H1 (cell line): ENCODE data around the gene CCDC12. TPM values are rescaled to one million over a fixed set of nuclear protein-coding genes. Genes with fewer than 3 reads are reported as not detected.
"Not testable (repeated sequence)": the region's sequence is repeated elsewhere in the genome, so short reads cannot be mapped to it uniquely, and the experiment has no call there.

Source experiments
- CTCF ChIA-PET: fragments of 300-600 bp; sonication (Branson Sonifier 250); formaldehyde crosslinking; loops from one replicate; lab custom pipeline; 2021; ENCODE audit not compliant: partially characterized antibody; lab: Charles Lee
- POLR2A ChIA-PET: fragments of 300-600 bp; sonication (Branson Sonifier 250); formaldehyde crosslinking; loops from one replicate; lab custom pipeline; 2021; ENCODE audit warnings: inconsistent platforms; ENCODE audit not compliant: partially characterized antibody; lab: Charles Lee
- DNase-seq, 2 experiments: peaks; one replicate each; pipeline versions ENCODE4 v3.0.0 to v3.0.0-alpha.2; 2010 to 2022; ENCODE audit warnings: low spot score in 2 of 2, low read depth in 1 of 2, mixed read lengths in 1 of 2
- FAIRE-seq: peaks from 2 replicates; lab custom pipeline; 2011; peaks lifted over from hg19 to GRCh38; lab: Jason Lieb, UNC
- H2AFZ ChIP-seq: 2 replicates; pipeline ENCODE4 v1.8.1; 2012; ENCODE audit warnings: low read length, inconsistent platforms
- H2AK5ac ChIP-seq: 2 replicates; pipeline ENCODE4 v1.6.1; 2013; ENCODE audit warnings: low read depth, low read length
- H2BK120ac ChIP-seq: replicated peaks from 2 replicates; pipeline ENCODE3; 2013; ENCODE audit warnings: low read depth, low read length, inconsistent platforms
- H2BK12ac ChIP-seq: 2 replicates; pipeline ENCODE4 v1.6.1; 2013; ENCODE audit warnings: low read depth, low read length
- H2BK15ac ChIP-seq: 2 replicates; pipeline ENCODE4 v1.6.1; 2013; ENCODE audit warnings: low read length
- H2BK20ac ChIP-seq: 2 replicates; pipeline ENCODE4 v1.6.1; 2013; ENCODE audit warnings: low read length
- H2BK5ac ChIP-seq: 2 replicates; pipeline ENCODE4 v1.6.1; 2013; ENCODE audit warnings: low read depth, low read length
- H3K14ac ChIP-seq: 2 replicates; pipeline ENCODE4 v1.6.1; 2013; ENCODE audit warnings: inconsistent platforms; ENCODE audit not compliant: insufficient read length
- H3K18ac ChIP-seq: 2 replicates; pipeline ENCODE4 v1.6.1; 2013; ENCODE audit warnings: low read length; ENCODE audit errors: extremely low read depth
- H3K23ac ChIP-seq: 2 replicates; pipeline ENCODE4 v1.6.1; 2013; ENCODE audit warnings: inconsistent platforms; ENCODE audit not compliant: insufficient read length
- H3K23me2 ChIP-seq: 2 replicates; pipeline ENCODE4 v1.6.1; 2013; ENCODE audit warnings: low read depth, low read length
- H3K27ac ChIP-seq: 2 replicates; pipeline ENCODE4 v1.6.1; 2011; ENCODE audit warnings: low read depth, low read length, inconsistent platforms
- H3K27me3 ChIP-seq, 4 experiments: replicated peaks in 1 of 4; 1 replicate in 1 of 4; 2 replicates in 3 of 4; pipeline versions ENCODE4 v1.6.1 to v1.8.1; 2011 to 2013; ENCODE audit warnings: low read length in 3 of 4, mild to moderate bottlenecking in 3 of 4, inconsistent platforms in 2 of 4, mixed read lengths in 2 of 4, moderate library complexity in 1 of 4; ENCODE audit not compliant: control insufficient read depth in 3 of 4, insufficient read depth in 3 of 4; ENCODE audit errors: extremely low read depth in 1 of 4
- H3K36me3 ChIP-seq, 4 experiments: 2 replicates each; pipeline versions ENCODE4 v1.6.1 to v1.8.1; 2011 to 2013; ENCODE audit warnings: mild to moderate bottlenecking in 4 of 4, low read length in 3 of 4, moderate library complexity in 2 of 4, control low read depth in 1 of 4, inconsistent platforms in 1 of 4; ENCODE audit not compliant: insufficient read depth in 4 of 4, control insufficient read depth in 2 of 4
- H3K4ac ChIP-seq: replicated peaks from 2 replicates; pipeline ENCODE3; 2013; ENCODE audit warnings: low read length, low read depth, mixed read lengths, inconsistent platforms; ENCODE audit not compliant: insufficient read length
- H3K4me1 ChIP-seq, 4 experiments: replicated peaks in 1 of 4; 1 replicate in 1 of 4; 2 replicates in 3 of 4; pipeline versions ENCODE4 v1.6.1 to v1.8.1; 2011 to 2013; ENCODE audit warnings: low read length in 3 of 4, inconsistent platforms in 2 of 4, mixed read lengths in 1 of 4; ENCODE audit not compliant: insufficient read depth in 4 of 4, control insufficient read depth in 3 of 4
- H3K4me2 ChIP-seq, 2 experiments: 2 replicates each; pipeline versions ENCODE4 v1.6.1 to v1.8.1; 2011 to 2013; ENCODE audit warnings: low read depth in 2 of 2, low read length in 2 of 2, control low read depth in 1 of 2, inconsistent platforms in 1 of 2, mild to moderate bottlenecking in 1 of 2; ENCODE audit not compliant: insufficient read depth in 1 of 2
- H3K4me3 ChIP-seq, 4 experiments: fragments of 200-600, 300-600 bp in 1 of 4; sonication (generic), shearing (Covaris generic), sonication (Bioruptor Twin) in 1 of 4; 2 replicates each; pipeline versions ENCODE4 v1.5.1 to v1.8.1; 2011 to 2016; ENCODE audit warnings: low read length in 4 of 4, low read depth in 3 of 4, control low read depth in 2 of 4, inconsistent platforms in 2 of 4, mild to moderate bottlenecking in 2 of 4, mixed read lengths in 1 of 4, moderate library complexity in 1 of 4; ENCODE audit not compliant: insufficient read depth in 2 of 4; ENCODE audit errors: extremely low read depth in 1 of 4
- H3K56ac ChIP-seq: replicated peaks from 2 replicates; pipeline ENCODE3; 2013; ENCODE audit warnings: low read depth, mild to moderate bottlenecking, mixed read lengths, low read length, inconsistent platforms; ENCODE audit not compliant: insufficient read length
- H3K79me1 ChIP-seq: 2 replicates; pipeline ENCODE4 v1.6.1; 2013; ENCODE audit warnings: low read depth, low read length, control low read depth
- H3K79me2 ChIP-seq, 2 experiments: 2 replicates each; pipeline versions ENCODE4 v1.6.1 to v1.8.1; 2012 to 2013; ENCODE audit warnings: low read length in 2 of 2, mild to moderate bottlenecking in 2 of 2, inconsistent platforms in 1 of 2; ENCODE audit not compliant: insufficient read depth in 2 of 2, control insufficient read depth in 1 of 2
- H3K9ac ChIP-seq, 4 experiments: replicated peaks in 1 of 4; 1 replicate in 1 of 4; 2 replicates in 3 of 4; pipeline versions ENCODE4 v1.6.1 to v1.8.1; 2011 to 2013; ENCODE audit warnings: low read depth in 3 of 4, low read length in 3 of 4, control low read depth in 2 of 4, mild to moderate bottlenecking in 2 of 4, moderate library complexity in 2 of 4, inconsistent platforms in 1 of 4; ENCODE audit errors: extremely low read depth in 1 of 4
- H3K9me3 ChIP-seq, 2 experiments: 2 replicates each; pipeline versions ENCODE4 v1.6.1 to v1.8.1; 2012 to 2013; ENCODE audit warnings: mild to moderate bottlenecking in 2 of 2, moderate library complexity in 2 of 2, control low read depth in 1 of 2, inconsistent platforms in 1 of 2, low read depth in 1 of 2, low read length in 1 of 2, mixed read lengths in 1 of 2; ENCODE audit not compliant: insufficient read depth in 2 of 2
- H4K20me1 ChIP-seq, 2 experiments: replicated peaks in 1 of 2; 2 replicates each; pipeline versions ENCODE3 to v1.8.1; 2011 to 2013; ENCODE audit warnings: inconsistent platforms in 2 of 2, low read length in 2 of 2, mild to moderate bottlenecking in 1 of 2; ENCODE audit not compliant: insufficient read depth in 2 of 2, control insufficient read depth in 1 of 2
- H4K5ac ChIP-seq: 2 replicates; pipeline ENCODE4 v1.6.1; 2013; ENCODE audit warnings: low read length, low read depth, mixed read lengths, inconsistent platforms; ENCODE audit not compliant: insufficient read length
- H4K8ac ChIP-seq: 2 replicates; pipeline ENCODE4 v1.8.0; 2013; ENCODE audit warnings: mild to moderate bottlenecking, moderate library complexity, low read length, inconsistent platforms; ENCODE audit not compliant: insufficient read depth; ENCODE audit errors: extremely low read depth
- H4K91ac ChIP-seq: replicated peaks from 2 replicates; pipeline ENCODE3; 2013; ENCODE audit warnings: low read length, mixed read lengths, inconsistent platforms; ENCODE audit not compliant: insufficient read length
- WGBS, 2 experiments: shearing (Covaris generic) in 1 of 2; methylation state at CpG; one replicate each; pipeline versions ENCODE4 v1.1.6 to v1.1.7; 2013 to 2015; ENCODE audit warnings: low lambda C conversion rate in 2 of 2, mixed read lengths in 2 of 2, inconsistent platforms in 1 of 2, low coverage in 1 of 2, missing lambda C conversion rate in 1 of 2; ENCODE audit not compliant: insufficient replicate concordance in 2 of 2, insufficient coverage in 1 of 2, insufficient read length in 1 of 2; ENCODE audit errors: extremely low coverage in 1 of 2, missing lambda C conversion rate in 1 of 2; 5-methylcytosine and 5-hydroxymethylcytosine counted together
- polyA plus RNA-seq, 7 experiments: library from polyadenylated mRNA; depleted of rRNA in 3 of 7; stranded (reverse) in 5 of 7; unstranded in 2 of 7; fragments of >200 nt in 5 of 7; fragments of 200-250 nt in 2 of 7; gene quantifications; 1 replicate in 5 of 7; 2 replicates in 1 of 7; 4 replicates in 1 of 7; pipeline versions ENCODE4 v1.2.1 to v1.2.3, GENCODE V29; 2011 to 2013; ENCODE audit warnings: missing spikeins in 2 of 7, mixed read lengths in 2 of 7
- total RNA-seq: library from RNA; stranded (reverse); fragmentation: NEBNext Ultra II Directional; extraction: Animal tissue kit (Norgen Biotek cat#: 25700); gene quantifications from 2 replicates; pipeline ENCODE4 v1.2.1, GENCODE V29; 2021

Gene CCDC12
- total and polyA plus RNA-seq, 2 of the 8 experiments (the other 6 are each of a cell fraction or from before 2014, with no cell fraction given) = 29.5 to 41.3 TPM

DNA sequence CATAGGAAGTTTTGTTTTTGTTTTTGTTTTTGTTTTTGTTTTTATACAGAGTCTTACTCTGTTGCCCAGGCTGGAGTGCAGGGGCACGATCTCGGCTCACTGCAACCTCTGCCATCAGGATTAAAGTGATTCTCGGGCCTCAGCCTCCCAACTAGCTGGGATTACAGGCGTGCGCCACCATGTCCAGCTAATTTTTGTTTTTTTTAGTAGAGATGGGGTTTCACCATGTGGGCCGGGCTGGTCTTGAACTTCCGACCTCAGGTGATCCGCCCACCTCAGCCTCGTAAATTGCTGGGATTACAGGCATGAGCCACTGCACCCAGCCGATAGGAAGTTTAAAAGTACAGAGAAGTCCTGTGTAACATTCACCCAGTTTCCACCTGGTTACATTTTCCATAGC is 65.6 kb downstream of the CCDC12 start:
- H2BK5ac ChIP-seq, H3K4me2 ChIP-seq, H4K8ac ChIP-seq, H2BK20ac ChIP-seq, H2BK12ac ChIP-seq, H2BK15ac ChIP-seq, H3K4ac ChIP-seq, DNase-seq, H3K56ac ChIP-seq, H3K23ac ChIP-seq, H2BK120ac ChIP-seq, H3K36me3 ChIP-seq, H3K14ac ChIP-seq, H4K5ac ChIP-seq, H4K91ac ChIP-seq, H3K27me3 ChIP-seq, H2AFZ ChIP-seq, H3K27ac ChIP-seq, H3K79me1 ChIP-seq, H3K23me2 ChIP-seq, H3K9me3 ChIP-seq, H2AK5ac ChIP-seq, FAIRE-seq, POLR2A ChIA-PET, H3K18ac ChIP-seq, H3K4me1 ChIP-seq, H3K79me2 ChIP-seq, H4K20me1 ChIP-seq, H3K9ac ChIP-seq, H3K4me3 ChIP-seq: not testable (repeated sequence)
- 82% methylated on average over 10 of the region's 10 CpGs; no CpG with 5 or more reads in 1 of the 2 experiments for WGBS, 2 experiments
- CTCF ChIA-PET = interaction anchor here (0.9 to 4.2 kb wide), 5 partner anchors 13 to 205 kb away, joined by 3 to 22 read pairs (median 4); no protein-coding TSS in a partner anchor
